ENCODE results near the gene CFAP74. TPM values are rescaled to one million over a fixed set of nuclear protein-coding genes. Genes with fewer than 3 reads are reported as not detected.

CFAP74 gene
- total and polyA plus RNA-seq, 2 of the 13 experiments (the other 11 are each of a cell fraction or from before 2014, with no cell fraction given): 0.27 to 0.62 TPM

GRCh38 chr1:1922956-1923833 lies 80.4 kb downstream of the CFAP74 start (continued):
- TF ChIP-seq ZNF503 (CRISPR knock-in tag; IDR thresholded peaks at IDR 0.05) (peak; percentile 61; the same call in 1 of the 2 replicates), ZNF337 (CRISPR knock-in tag; IDR thresholded peaks at IDR 0.05; ENCODE audit: borderline replicate concordance, low read depth) (0 out of 2 replicates have a peak, but pooled peaks have one; percentile 49), ZNF7 (CRISPR knock-in tag; IDR thresholded peaks at IDR 0.05) (no peak), ZFP36 (IDR thresholded peaks at IDR 0.05; ENCODE audit: borderline replicate concordance, low read depth, low read length, partially characterized antibody) (no peak), SP2 (CRISPR knock-in tag; IDR thresholded peaks at IDR 0.05) (no peak), MAZ (IDR thresholded peaks at IDR 0.05; ENCODE audit: borderline replicate concordance, low read depth, low read length) (no peak), MAZ (CRISPR knock-in tag; IDR thresholded peaks at IDR 0.05; ENCODE audit: low read depth) (0 out of 2 replicates have a peak, but pooled peaks have one; percentile 10), LRRFIP1 (CRISPR knock-in tag; conservative IDR thresholded peaks at IDR 0.05) (no peak), JARID2 (CRISPR knock-in tag; IDR thresholded peaks at IDR 0.05; ENCODE audit: insufficient replicate concordance) (no peak), TBP (CRISPR knock-in tag; IDR thresholded peaks at IDR 0.05) (no peak), AGO1 (IDR thresholded peaks at IDR 0.05; ENCODE audit: low read depth, low read length, poor library complexity, severe bottlenecking) (peak; percentile 44), ZNF691 (CRISPR knock-in tag; IDR thresholded peaks at IDR 0.05; ENCODE audit: borderline replicate concordance, low read depth) (no peak), HMG20A (CRISPR knock-in tag; IDR thresholded peaks at IDR 0.05; ENCODE audit: borderline replicate concordance) (no peak), ZBTB49 (CRISPR knock-in tag; IDR thresholded peaks at IDR 0.05; ENCODE audit: borderline replicate concordance) (no peak), HOXA7 (CRISPR knock-in tag; IDR thresholded peaks at IDR 0.05) (no peak), ZNF772 (CRISPR knock-in tag; IDR thresholded peaks at IDR 0.05) (peak; percentile 5; the same call in 1 of the 2 replicates), GLMP (CRISPR knock-in tag; IDR thresholded peaks at IDR 0.05; ENCODE audit: borderline replicate concordance) (no peak), ATF7 (IDR thresholded peaks at IDR 0.05) (no peak), ATF7 (CRISPR knock-in tag; IDR thresholded peaks at IDR 0.05) (no peak)

Measured in HepG2 (cell line).